A673 (cell line): Measurements from ENCODE around the gene PXK.

Experiments used
- CTCF ChIP-seq: fragments of 300-800, 200-600 bp; sonication (generic); conservative IDR thresholded peaks from 2 replicates; pipeline ENCODE4 v1.5.1; 2017; ENCODE audit warnings: low read depth, mild to moderate bottlenecking, antibody characterized with exemption, low read length, moderate library complexity, mixed read lengths
- EZH2 ChIP-seq: fragments of 200-600 bp; sonication (generic); IDR thresholded peaks from 2 replicates; pipeline ENCODE4 v1.6.1; 2017; ENCODE audit warnings: borderline replicate concordance, low read depth, mild to moderate bottlenecking, mixed read lengths, antibody characterized with exemption, low read length; ENCODE audit not compliant: poor library complexity, severe bottlenecking

DNA sequence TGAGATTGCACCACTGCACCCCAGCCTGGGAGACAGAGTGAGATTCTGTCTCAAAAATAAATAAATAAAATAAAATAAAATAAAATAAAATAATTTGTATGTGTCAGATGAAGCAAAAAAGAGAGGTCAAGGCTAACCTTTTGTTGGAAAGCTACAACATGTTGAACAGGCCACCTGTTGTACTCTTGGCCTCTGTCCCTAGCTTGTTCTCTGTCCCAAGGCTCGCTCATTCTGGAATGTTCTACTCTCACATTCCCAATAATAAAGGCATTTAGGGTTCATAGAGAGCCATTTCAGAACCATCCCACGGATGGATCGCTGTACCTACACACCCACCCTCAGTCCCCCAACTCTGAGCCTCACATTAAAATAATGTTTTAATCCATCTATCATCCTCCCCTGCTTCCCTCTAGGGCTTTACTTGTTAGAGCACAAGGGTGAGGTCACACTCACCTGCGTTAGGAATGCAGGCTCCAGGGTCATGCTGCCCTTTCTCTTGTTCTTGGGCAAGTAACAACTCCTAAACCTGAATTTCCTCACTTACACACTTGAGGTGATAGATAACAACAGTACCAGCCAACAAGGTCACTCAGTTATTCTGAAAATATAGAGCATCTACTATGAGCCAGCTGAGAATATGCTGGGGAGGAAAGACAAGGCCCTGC lies 134.3 kb downstream of the PXK start:
- TF ChIP-seq CTCF (no peak), EZH2 (no peak)
